SK-N-MC (cell line): Measurements from ENCODE around the gene SBK1.

Experiments
- EZH2 ChIP-seq: fragments of 200-600 bp; sonication (generic); IDR thresholded peaks from one replicate; pipeline ENCODE4 v1.6.1; 2017; ENCODE audit warnings: antibody characterized with exemption
- POLR2AphosphoS5 ChIP-seq: IDR thresholded peaks from 2 replicates; pipeline ENCODE4 v1.6.1; 2012; ENCODE audit warnings: mild to moderate bottlenecking, low read depth, low read length, borderline replicate concordance

GRCh38 chr16:28283798-28284577 is 8.3 kb upstream of the SBK1 start:
- TF ChIP-seq EZH2 (no peak), POLR2AphosphoS5 (no peak; the same call in 1 of the 2 replicates)
